HCT116 (cell line): ENCODE measurements around the gene ZFAND5.

ENCODE experiments used
- ELF1 ChIP-seq: IDR thresholded peaks from 2 replicates; pipeline ENCODE4 v1.6.1; 2012; ENCODE audit warnings: low read depth, borderline replicate concordance
- EZH2 ChIP-seq: fragments of 200-600 bp; sonication (generic); IDR thresholded peaks from 2 replicates; pipeline ENCODE4 v1.6.1; 2017; ENCODE audit warnings: antibody characterized with exemption, mixed run types
- EZH2phosphoT487 ChIP-seq: fragments of 200-600 bp; IDR thresholded peaks from 2 replicates; pipeline ENCODE4 v1.6.1; 2018; ENCODE audit warnings: antibody characterized with exemption, borderline replicate concordance
- POLR2A ChIP-seq: IDR thresholded peaks from 2 replicates; pipeline ENCODE4 v1.7.0; 2011; ENCODE audit warnings: borderline replicate concordance; ENCODE audit not compliant: insufficient read depth, insufficient read length; ENCODE audit errors: extremely low read depth
- RAD21 ChIP-seq: IDR thresholded peaks from 2 replicates; pipeline ENCODE4 v1.6.1; 2012; ENCODE audit warnings: low read depth, mild to moderate bottlenecking
- ZFX ChIP-seq: fragments of 450-650 bp; IDR thresholded peaks from 2 replicates; pipeline ENCODE4 v1.6.1; 2017
- TF ChIP-seq, protein P1 (sequence below), 3 experiments: fragments of 200-600 bp in 1 of 3; sonication (generic) in 1 of 3; IDR thresholded peaks in 2 of 3; conservative IDR thresholded peaks in 1 of 3; 2 replicates each; pipeline ENCODE4 v1.5.1; 2012 to 2017; ENCODE audit warnings: low read depth in 2 of 3, low read length in 2 of 3, antibody characterized with exemption in 1 of 3, borderline replicate concordance in 1 of 3, control low read depth in 1 of 3, mild to moderate bottlenecking in 1 of 3, mixed read lengths in 1 of 3, mixed run types in 1 of 3, moderate library complexity in 1 of 3; ENCODE audit not compliant: insufficient read depth in 1 of 3

DNA sequence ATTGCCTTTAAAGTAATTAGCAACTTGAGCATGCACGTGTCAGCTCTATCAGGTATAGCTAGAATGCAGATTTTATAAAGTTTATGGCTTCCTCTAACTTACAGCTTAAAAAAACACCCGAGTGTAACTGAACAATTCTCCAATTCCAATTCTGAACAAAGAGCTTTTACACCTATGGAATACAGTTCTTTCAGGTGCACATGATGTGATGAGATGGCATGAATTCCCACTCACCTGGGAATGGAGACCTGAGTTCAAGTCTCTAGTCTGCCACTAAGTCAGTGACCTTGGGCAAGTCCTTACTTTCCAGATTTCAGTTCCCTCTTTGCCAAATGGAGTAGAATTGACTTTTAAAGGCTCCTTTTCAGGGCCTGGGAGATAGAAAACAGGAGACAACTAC, 1.8 kb downstream of the ZFAND5 start:
- no peak for TF ChIP-seq EZH2
- TF ChIP-seq, protein P1, sequence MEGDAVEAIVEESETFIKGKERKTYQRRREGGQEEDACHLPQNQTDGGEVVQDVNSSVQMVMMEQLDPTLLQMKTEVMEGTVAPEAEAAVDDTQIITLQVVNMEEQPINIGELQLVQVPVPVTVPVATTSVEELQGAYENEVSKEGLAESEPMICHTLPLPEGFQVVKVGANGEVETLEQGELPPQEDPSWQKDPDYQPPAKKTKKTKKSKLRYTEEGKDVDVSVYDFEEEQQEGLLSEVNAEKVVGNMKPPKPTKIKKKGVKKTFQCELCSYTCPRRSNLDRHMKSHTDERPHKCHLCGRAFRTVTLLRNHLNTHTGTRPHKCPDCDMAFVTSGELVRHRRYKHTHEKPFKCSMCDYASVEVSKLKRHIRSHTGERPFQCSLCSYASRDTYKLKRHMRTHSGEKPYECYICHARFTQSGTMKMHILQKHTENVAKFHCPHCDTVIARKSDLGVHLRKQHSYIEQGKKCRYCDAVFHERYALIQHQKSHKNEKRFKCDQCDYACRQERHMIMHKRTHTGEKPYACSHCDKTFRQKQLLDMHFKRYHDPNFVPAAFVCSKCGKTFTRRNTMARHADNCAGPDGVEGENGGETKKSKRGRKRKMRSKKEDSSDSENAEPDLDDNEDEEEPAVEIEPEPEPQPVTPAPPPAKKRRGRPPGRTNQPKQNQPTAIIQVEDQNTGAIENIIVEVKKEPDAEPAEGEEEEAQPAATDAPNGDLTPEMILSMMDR (IDR thresholded peaks at IDR 0.05 in 2 of 3, conservative IDR thresholded peaks at IDR 0.05 in 1 of 3; ENCODE audit: borderline replicate concordance in 1 of 3, insufficient read depth in 1 of 3, low read depth in 2 of 3, low read length in 2 of 3), result no peak
- TF ChIP-seq RAD21, result no peak
- no peak for TF ChIP-seq POLR2A
- no peak for TF ChIP-seq ELF1
- TF ChIP-seq ZFX, result no peak
- TF ChIP-seq EZH2phosphoT487, result no peak
